ENCODE results near the gene SMG9. TPM values are rescaled to one million over a fixed set of nuclear protein-coding genes. Genes with fewer than 3 reads are reported as not detected.

Gene SMG9
- total RNA-seq, 1 donor from 2014 or later, result 86.6 TPM

- no peak overlapping the region for H3K4me3 Mint-ChIP-seq
- no peak for DNase-seq
- H3K9me3 Mint-ChIP-seq, result no peaks in the 10 kb centered on the region
- H3K36me3 Mint-ChIP-seq (ENCODE audit: low read depth), result peaks cover 68% of the 10 kb centered on the region
- H3K4me1 Mint-ChIP-seq, result peaks cover 15% of the 10 kb centered on the region
- H3K27me3 Mint-ChIP-seq, result no peaks in the 10 kb centered on the region
- intact Hi-C loops (cut with micrococcal nuclease), result no loop called here
- no peak overlapping the region for H3K27ac Mint-ChIP-seq
Observed at GRCh38 chr19:43741075-43741825, 13.5 kb downstream of the SMG9 start.

- Mint-ChIP-seq H3K36me3 (ENCODE audit: low read depth) (peaks cover 72% of the 10 kb centered on the region), H3K4me3 (no peak overlapping the region), H3K9me3 (no peaks in the 10 kb centered on the region), H3K27me3 (no peaks in the 10 kb centered on the region), H3K4me1 (peaks cover 12% of the 10 kb centered on the region), H3K27ac (no peak overlapping the region)
- intact Hi-C loops (cut with micrococcal nuclease), result no loop called here
- no peak for DNase-seq
Observed at GRCh38 chr19:43739439-43740235, 15.1 kb downstream of the SMG9 start.

GRCh38 chr19:43738780-43739211 is 16.0 kb downstream of the SMG9 start:
- Mint-ChIP-seq H3K27me3 (no peaks in the 10 kb centered on the region), H3K9me3 (no peaks in the 10 kb centered on the region), H3K27ac (no peak overlapping the region), H3K4me1 (peaks cover 11% of the 10 kb centered on the region), H3K36me3 (ENCODE audit: low read depth) (peaks cover 70% of the 10 kb centered on the region), H3K4me3 (no peak overlapping the region)
- intact Hi-C loops (cut with micrococcal nuclease), result no loop called here
- DNase-seq, result no peak

GRCh38 chr19:43735957-43736356 is 18.8 kb downstream of the SMG9 start:
- DNase-seq, result no peak
- Mint-ChIP-seq H3K4me3 (no peak overlapping the region), H3K27me3 (no peaks in the 10 kb centered on the region), H3K4me1 (peaks cover 11% of the 10 kb centered on the region), H3K36me3 (ENCODE audit: low read depth) (peaks cover 77% of the 10 kb centered on the region), H3K9me3 (no peaks in the 10 kb centered on the region), H3K27ac (no peak overlapping the region)
- intact Hi-C loops (cut with micrococcal nuclease), result no loop called here

GRCh38 chr19:43735013-43735412 is 19.7 kb downstream of the SMG9 start:
- Mint-ChIP-seq H3K9me3 (no peaks in the 10 kb centered on the region), H3K27me3 (no peaks in the 10 kb centered on the region), H3K4me1 (peaks cover 7% of the 10 kb centered on the region), H3K36me3 (ENCODE audit: low read depth) (peaks cover 75% of the 10 kb centered on the region), H3K27ac (no peak overlapping the region), H3K4me3 (no peak overlapping the region)
- intact Hi-C loops (cut with micrococcal nuclease), result no loop called here
- DNase-seq, result no peak

GRCh38 chr19:43731846-43732245 is 22.9 kb downstream of the SMG9 start:
- intact Hi-C loops (cut with micrococcal nuclease), result no loop called here
- H3K36me3 Mint-ChIP-seq (ENCODE audit: low read depth), result peaks cover 69% of the 10 kb centered on the region
- peaks cover 2% of the 10 kb centered on the region for H3K4me1 Mint-ChIP-seq
- DNase-seq, result no peak
- H3K4me3 Mint-ChIP-seq, result no peak overlapping the region
- H3K27ac Mint-ChIP-seq, result no peak overlapping the region
- no peaks in the 10 kb centered on the region for H3K9me3 Mint-ChIP-seq
- no peaks in the 10 kb centered on the region for H3K27me3 Mint-ChIP-seq

- Mint-ChIP-seq H3K27me3 (no peaks in the 10 kb centered on the region), H3K9me3 (no peaks in the 10 kb centered on the region), H3K4me1 (no peaks in the 10 kb centered on the region), H3K4me3 (no peak overlapping the region), H3K36me3 (ENCODE audit: low read depth) (peaks cover 64% of the 10 kb centered on the region), H3K27ac (no peak overlapping the region)
- no peak for DNase-seq
- intact Hi-C loops (cut with micrococcal nuclease), result no loop called here
Observed at GRCh38 chr19:43731346-43731745, 23.4 kb downstream of the SMG9 start.

GRCh38 chr19:43729919-43730318 is 24.8 kb downstream of the SMG9 start:
- H3K4me3 Mint-ChIP-seq, result no peak overlapping the region
- no peak overlapping the region for H3K27ac Mint-ChIP-seq
- DNase-seq, result no peak
- H3K4me1 Mint-ChIP-seq, result peaks cover 4% of the 10 kb centered on the region
- peaks cover 53% of the 10 kb centered on the region for H3K36me3 Mint-ChIP-seq (ENCODE audit: low read depth)
- intact Hi-C loops (cut with micrococcal nuclease), result no loop called here
- no peaks in the 10 kb centered on the region for H3K27me3 Mint-ChIP-seq
- H3K9me3 Mint-ChIP-seq, result no peaks in the 10 kb centered on the region

- Mint-ChIP-seq H3K27ac (no peak overlapping the region), H3K4me1 (peaks cover 4% of the 10 kb centered on the region), H3K36me3 (ENCODE audit: low read depth) (peaks cover 36% of the 10 kb centered on the region), H3K27me3 (no peaks in the 10 kb centered on the region), H3K9me3 (no peaks in the 10 kb centered on the region), H3K4me3 (no peak overlapping the region)
- DNase-seq, result no peak
- intact Hi-C loops (cut with micrococcal nuclease), result no loop called here
Observed at GRCh38 chr19:43727593-43727853, 27.2 kb downstream of the SMG9 start.

- Mint-ChIP-seq H3K36me3 (ENCODE audit: low read depth) (peaks cover 30% of the 10 kb centered on the region), H3K27me3 (no peaks in the 10 kb centered on the region), H3K27ac (no peak overlapping the region), H3K4me1 (peaks cover 4% of the 10 kb centered on the region), H3K4me3 (no peak overlapping the region), H3K9me3 (no peaks in the 10 kb centered on the region)
- no peak for DNase-seq
- intact Hi-C loops (cut with micrococcal nuclease), result no loop called here
Observed at GRCh38 chr19:43726736-43727592, 27.8 kb downstream of the SMG9 start.

- Mint-ChIP-seq H3K27me3 (no peaks in the 10 kb centered on the region), H3K4me1 (peaks cover 4% of the 10 kb centered on the region), H3K9me3 (no peaks in the 10 kb centered on the region), H3K4me3 (no peak overlapping the region), H3K36me3 (ENCODE audit: low read depth) (peaks cover 20% of the 10 kb centered on the region), H3K27ac (no peak overlapping the region)
- no peak for DNase-seq
- intact Hi-C loops (cut with micrococcal nuclease), result no loop called here
Observed at GRCh38 chr19:43725468-43725867, 29.3 kb downstream of the SMG9 start.

- no peak overlapping the region for H3K27ac Mint-ChIP-seq
- peaks cover 4% of the 10 kb centered on the region for H3K4me1 Mint-ChIP-seq
- no peaks in the 10 kb centered on the region for H3K9me3 Mint-ChIP-seq
- intact Hi-C loops (cut with micrococcal nuclease), result no loop called here
- H3K36me3 Mint-ChIP-seq (ENCODE audit: low read depth), result peaks cover 16% of the 10 kb centered on the region
- no peaks in the 10 kb centered on the region for H3K27me3 Mint-ChIP-seq
- no peak overlapping the region for H3K4me3 Mint-ChIP-seq
- no peak for DNase-seq
Observed at GRCh38 chr19:43724896-43725295, 29.9 kb downstream of the SMG9 start.

- intact Hi-C loops (cut with micrococcal nuclease), result no loop called here
- Mint-ChIP-seq H3K4me3 (no peak overlapping the region), H3K4me1 (peaks cover 4% of the 10 kb centered on the region), H3K27ac (no peak overlapping the region), H3K27me3 (no peaks in the 10 kb centered on the region), H3K9me3 (no peaks in the 10 kb centered on the region), H3K36me3 (ENCODE audit: low read depth) (peaks cover 8% of the 10 kb centered on the region)
- DNase-seq, result no peak
Observed at GRCh38 chr19:43723588-43723987, 31.2 kb downstream of the SMG9 start.

- H3K9me3 Mint-ChIP-seq, result no peaks in the 10 kb centered on the region
- no peaks in the 10 kb centered on the region for H3K36me3 Mint-ChIP-seq (ENCODE audit: low read depth)
- H3K4me1 Mint-ChIP-seq, result peaks cover 4% of the 10 kb centered on the region
- no peak overlapping the region for H3K4me3 Mint-ChIP-seq
- intact Hi-C loops (cut with micrococcal nuclease), result no loop called here
- DNase-seq, result no peak
- no peaks in the 10 kb centered on the region for H3K27me3 Mint-ChIP-seq
- H3K27ac Mint-ChIP-seq, result no peak overlapping the region
Observed at GRCh38 chr19:43721469-43722048, 33.2 kb downstream of the SMG9 start.

Data from activated CD4-positive, alpha-beta T cell treated with anti-CD3 and anti-CD28 coated beads, Interleukin-2, amount 10 ng/mL, durations not matched to agents 24 days and 14 days (primary cell).